CD4-positive, alpha-beta memory T cell (primary cell): ENCODE data around the gene HSD17B12. TPM values are rescaled to one million over a fixed set of nuclear protein-coding genes. Genes with fewer than 3 reads are reported as not detected.
"Not testable (repeated sequence)": the region's sequence is repeated elsewhere in the genome, so short reads cannot be mapped to it uniquely, and the experiment has no call there.

Experiments
- CTCF ChIA-PET: fragments of 350-600 bp; sonication (Branson Sonifier 250); formaldehyde crosslinking; loops from one replicate; lab custom pipeline; 2021; ENCODE audit warnings: inconsistent platforms; ENCODE audit not compliant: partially characterized antibody; lab: Charles Lee
- POLR2A ChIA-PET: fragments of 350-600 bp; sonication (Branson Sonifier 250); formaldehyde crosslinking; loops from one replicate; lab custom pipeline; 2021; ENCODE audit not compliant: partially characterized antibody; lab: Charles Lee
- DNase-seq, 5 donors: peaks; one replicate each; pipeline versions ENCODE4 v3.0.0 to v3.0.0-alpha.2; 2020 to 2022; ENCODE audit warnings: mixed read lengths in 1 of 5
- H3K27ac ChIP-seq: one replicate; pipeline ENCODE4 v1.7.0; 2013; ENCODE audit warnings: low read depth, low read length
- H3K27me3 ChIP-seq: 2 replicates; pipeline ENCODE4 v1.7.0; 2013; ENCODE audit warnings: mild to moderate bottlenecking, low read length, moderate library complexity; ENCODE audit not compliant: insufficient read depth
- H3K36me3 ChIP-seq: 2 replicates; pipeline ENCODE4 v1.7.0; 2013; ENCODE audit warnings: mild to moderate bottlenecking, low read length, moderate library complexity; ENCODE audit not compliant: insufficient read depth
- H3K4me1 ChIP-seq: 2 replicates; pipeline ENCODE4 v1.7.0; 2013; ENCODE audit warnings: mild to moderate bottlenecking, low read length, moderate library complexity; ENCODE audit not compliant: insufficient read depth
- H3K4me3 ChIP-seq, 2 donors: one replicate each; pipeline ENCODE4 v1.7.0; 2013; ENCODE audit warnings: low read length in 2 of 2, mild to moderate bottlenecking in 1 of 2
- H3K9me3 ChIP-seq, 2 donors: one replicate each; pipeline ENCODE4 v1.7.0; 2013; ENCODE audit warnings: low read length in 2 of 2, control low read depth in 1 of 2; ENCODE audit not compliant: control insufficient read depth in 1 of 2
- H3K27ac Mint-ChIP-seq, 7 donors: one replicate each; pipeline ENCODE4 v1.8.0; 2020 to 2021; ENCODE audit warnings: mixed read lengths in 7 of 7, mild to moderate bottlenecking in 6 of 7, inconsistent platforms in 3 of 7, moderate library complexity in 3 of 7
- H3K27me3 Mint-ChIP-seq, 2 donors: one replicate each; pipeline ENCODE4 v1.8.0; 2020 to 2021; ENCODE audit warnings: mixed read lengths in 2 of 2
- H3K36me3 Mint-ChIP-seq, 2 donors: one replicate each; pipeline ENCODE4 v1.8.0; 2020 to 2021; ENCODE audit warnings: mixed read lengths in 2 of 2, inconsistent platforms in 1 of 2, mild to moderate bottlenecking in 1 of 2
- H3K4me1 Mint-ChIP-seq, 4 donors: one replicate each; pipeline ENCODE4 v1.8.0; 2020 to 2021; ENCODE audit warnings: mixed read lengths in 4 of 4, mild to moderate bottlenecking in 1 of 4
- H3K4me3 Mint-ChIP-seq, 8 donors: one replicate each; pipeline ENCODE4 v1.8.0; 2020 to 2021; ENCODE audit warnings: mixed read lengths in 8 of 8, mild to moderate bottlenecking in 7 of 8, moderate library complexity in 6 of 8, inconsistent platforms in 3 of 8
- H3K9me3 Mint-ChIP-seq, 8 donors: one replicate each; pipeline ENCODE4 v1.8.0; 2020 to 2021; ENCODE audit warnings: mixed read lengths in 8 of 8, mild to moderate bottlenecking in 5 of 8, inconsistent platforms in 3 of 8, moderate library complexity in 1 of 8
- intact Hi-C: fragments of 100-400 bp; cut with micrococcal nuclease; formaldehyde crosslinking; loops from one replicate; pipeline ENCODE4 v1.15.1; 2023
- polyA plus RNA-seq, 2 donors: library from polyadenylated mRNA; unstranded; fragments of 300-500 nt; fragmentation: Illumina TruSeq; gene quantifications; one replicate each; pipeline ENCODE4 v1.2.3, GENCODE V29; 2021
- total RNA-seq, 2 experiments: library from RNA; stranded (reverse); gene quantifications; one replicate each; pipeline ENCODE4 v1.2.3, GENCODE V29; 2021

HSD17B12 gene
- total and polyA plus RNA-seq, 4 experiments from 2014 or later: 14.0 to 39.0 (median 18.9) TPM

DNA sequence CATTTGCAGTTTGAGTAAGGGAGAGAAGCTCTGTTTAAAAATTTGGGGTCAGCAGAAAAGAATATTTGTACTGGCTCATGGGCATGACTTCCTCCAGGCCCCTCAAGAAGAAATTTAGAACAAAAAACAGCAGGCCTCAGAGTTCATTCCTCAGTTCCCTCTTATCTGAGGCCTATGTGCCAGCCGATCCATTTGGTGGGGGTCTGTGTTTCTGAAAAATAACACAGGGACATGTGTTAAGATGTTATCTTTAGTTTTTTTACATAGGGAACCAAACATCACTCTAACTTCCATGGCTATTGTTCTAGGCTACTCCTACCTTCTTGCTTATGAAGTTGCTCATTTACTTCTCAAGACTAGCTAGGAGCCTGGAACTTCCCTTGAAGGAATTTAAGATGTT is 16.2 kb upstream of the HSD17B12 start:
- H3K4me3 ChIP-seq: no peak overlapping the region
- H3K36me3 Mint-ChIP-seq: no peaks in the 10 kb centered on the region
- POLR2A ChIA-PET: no interaction called here
- no peak for DNase-seq
- no peak overlapping the region for H3K4me3 Mint-ChIP-seq
- H3K9me3 ChIP-seq: no peaks in the 10 kb centered on the region
- H3K4me1 ChIP-seq: no peaks in the 10 kb centered on the region
- CTCF ChIA-PET: no interaction called here
- no peak overlapping the region for H3K27ac ChIP-seq
- H3K27me3 ChIP-seq: no peaks in the 10 kb centered on the region
- no peaks in the 10 kb centered on the region for H3K4me1 Mint-ChIP-seq
- H3K27me3 Mint-ChIP-seq: peaks cover 13 to 29% of the 10 kb centered on the region in 2 donors
- H3K9me3 Mint-ChIP-seq: no peaks in the 10 kb centered on the region
- intact Hi-C loops: no loop called here
- no peaks in the 10 kb centered on the region for H3K36me3 ChIP-seq
- no peak overlapping the region for H3K27ac Mint-ChIP-seq

DNA sequence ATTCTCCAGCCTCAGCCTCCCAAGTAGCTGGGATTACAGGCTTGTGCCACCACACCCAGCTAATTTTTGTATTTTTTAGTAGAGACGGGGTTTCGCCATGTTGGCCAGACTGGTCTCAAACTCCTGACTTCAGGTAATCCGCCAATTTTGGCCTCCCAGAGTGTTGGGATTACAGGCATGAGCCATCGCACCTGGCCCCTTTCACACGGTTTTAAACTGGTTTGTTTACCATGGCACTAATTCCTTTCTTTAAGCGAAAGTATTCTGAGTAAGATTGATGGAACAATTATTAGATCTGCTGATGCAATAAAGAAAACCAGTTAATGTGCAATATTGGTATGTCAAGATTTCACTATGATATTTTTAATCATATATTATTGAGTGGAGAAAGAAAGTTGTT is 9.3 kb upstream of the HSD17B12 start:
- H3K27me3 Mint-ChIP-seq: peaks cover 11 to 14% of the 10 kb centered on the region in 2 donors
- H3K4me1 Mint-ChIP-seq, H3K4me3 Mint-ChIP-seq, H3K27me3 ChIP-seq, intact Hi-C loops, H3K27ac Mint-ChIP-seq, DNase-seq, H3K36me3 Mint-ChIP-seq, H3K9me3 Mint-ChIP-seq, H3K36me3 ChIP-seq, H3K27ac ChIP-seq, H3K4me1 ChIP-seq, H3K9me3 ChIP-seq, H3K4me3 ChIP-seq: not testable (repeated sequence)
- ChIA-PET POLR2A (interaction anchor here (1.3 kb wide), 1 partner anchor 9 kb away, joined by 3 read pairs; the partner anchor contains the start of gene HSD17B12), CTCF (interaction anchor here (2.4 kb wide), 1 partner anchor 9 kb away, joined by 8 read pairs; the partner anchor contains the start of gene HSD17B12)

DNA sequence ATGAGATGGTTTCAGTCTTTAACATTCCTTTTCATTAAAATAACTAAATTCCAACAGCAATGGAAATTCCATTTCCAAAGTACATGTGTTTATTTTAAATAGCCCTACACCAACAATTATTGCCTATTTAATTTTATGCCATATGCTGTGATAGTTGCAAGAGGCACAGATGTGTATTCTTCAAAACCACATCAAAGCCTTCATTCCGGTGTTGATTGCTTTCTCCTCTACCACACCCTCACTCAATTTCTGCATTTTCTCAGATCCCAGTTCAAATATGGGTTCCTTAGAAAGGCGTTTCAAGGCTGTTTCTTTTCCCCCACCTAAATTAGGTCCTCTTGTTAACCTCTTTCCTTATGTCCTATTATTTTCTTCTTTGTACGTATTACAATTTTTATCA is 6.0 kb upstream of the HSD17B12 start:
- intact Hi-C loops: no loop called here
- no peaks in the 10 kb centered on the region for H3K9me3 ChIP-seq
- POLR2A ChIA-PET: no interaction called here
- Mint-ChIP-seq H3K9me3 (peaks cover 0 to 2% (median 0%) of the 10 kb centered on the region in 8 donors), H3K27me3 (peaks cover 3 to 7% of the 10 kb centered on the region in 2 donors), H3K4me1 (peaks cover 0 to 5% (median 2%) of the 10 kb centered on the region in 4 donors), H3K27ac (no peak overlapping the region), H3K4me3 (peak overlapping the region in 1 of 8 donors; percentile 6), H3K36me3 (no peaks in the 10 kb centered on the region)
- H3K36me3 ChIP-seq: no peaks in the 10 kb centered on the region
- H3K27me3 ChIP-seq: no peaks in the 10 kb centered on the region
- no peak overlapping the region for H3K4me3 ChIP-seq
- no peaks in the 10 kb centered on the region for H3K4me1 ChIP-seq
- H3K27ac ChIP-seq: no peak overlapping the region
- CTCF ChIA-PET: no interaction called here
- no peak for DNase-seq

DNA sequence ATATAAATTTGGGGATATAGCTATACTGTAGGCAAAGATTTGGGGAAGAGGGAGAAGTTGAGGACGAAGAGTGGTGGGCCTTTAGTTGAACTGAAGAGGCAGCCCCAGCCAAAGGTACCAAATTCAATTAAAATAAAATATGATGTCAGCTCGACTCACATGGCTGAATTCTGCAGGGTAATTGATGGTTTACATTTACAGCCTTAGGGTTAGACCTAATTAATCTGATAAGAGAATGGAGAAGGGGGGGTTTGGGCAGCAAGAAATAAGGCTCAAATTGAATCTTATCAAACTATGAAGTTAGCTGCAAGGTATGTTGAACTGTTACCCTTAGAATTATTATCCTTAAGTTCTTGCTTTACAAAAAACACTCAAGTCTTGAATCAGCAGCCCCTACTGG is 3.6 kb upstream of the HSD17B12 start:
- Mint-ChIP-seq H3K27me3 (peaks cover 0 to 5% of the 10 kb centered on the region in 2 donors), H3K27ac (no peak overlapping the region), H3K36me3 (peaks cover 0 to 9% of the 10 kb centered on the region in 2 donors), H3K4me1 (peaks cover 10 to 27% (median 16%) of the 10 kb centered on the region in 4 donors), H3K4me3 (no peak overlapping the region), H3K9me3 (peaks cover 0 to 2% (median 0%) of the 10 kb centered on the region in 8 donors)
- Histone ChIP-seq H3K27ac (no peak overlapping the region), H3K4me3 (no peak overlapping the region), H3K27me3 (no peaks in the 10 kb centered on the region), H3K36me3 (no peaks in the 10 kb centered on the region), H3K4me1 (peaks cover 8% of the 10 kb centered on the region), H3K9me3 (no peaks in the 10 kb centered on the region)
- intact Hi-C loops: no loop called here
- ChIA-PET CTCF (no interaction called here), POLR2A (no interaction called here)
- no peak for DNase-seq

DNA sequence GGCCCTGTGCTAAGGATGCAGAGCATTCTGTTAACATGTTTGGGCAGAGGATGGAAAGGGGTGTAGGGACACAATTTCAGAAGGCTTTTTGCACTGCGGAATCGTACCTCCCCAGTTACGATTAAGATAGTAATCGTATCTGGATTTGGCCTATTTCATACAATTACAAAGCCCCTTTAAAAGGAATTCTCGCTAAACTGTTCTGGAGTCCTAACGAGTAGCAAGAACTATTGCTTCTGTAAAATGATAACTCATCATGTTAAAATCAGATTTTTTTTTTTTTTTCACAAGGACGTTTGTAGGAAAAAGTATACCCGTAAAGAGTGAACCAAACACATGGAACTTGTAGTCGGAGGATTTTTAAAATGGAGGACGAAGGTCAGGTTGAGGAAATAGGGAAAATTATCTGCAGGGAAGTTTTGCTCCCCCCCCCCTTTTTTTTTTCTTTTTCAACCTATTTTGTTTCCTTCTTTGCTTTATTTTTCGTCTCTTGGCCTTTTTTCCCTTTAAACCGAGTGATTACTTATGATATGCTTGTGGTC is 934 bp downstream of the HSD17B12 start:
- Mint-ChIP-seq H3K36me3 (peaks cover 19 to 20% of the 10 kb centered on the region in 2 donors), H3K4me1 (peaks cover 17 to 35% (median 22%) of the 10 kb centered on the region in 4 donors), H3K27ac (peak overlapping the region; percentile 90 to 99 (median 98)), H3K9me3 (peaks cover 0 to 2% (median 0%) of the 10 kb centered on the region in 8 donors), H3K4me3 (peak overlapping the region; percentile 88 to 96 (median 93)), H3K27me3 (no peaks in the 10 kb centered on the region)
- Histone ChIP-seq H3K36me3 (no peaks in the 10 kb centered on the region), H3K4me3 (peak overlapping the region in 1 of 2 donors; percentile 65), H3K9me3 (no peaks in the 10 kb centered on the region), H3K4me1 (peaks cover 12% of the 10 kb centered on the region), H3K27ac (peak overlapping the region; percentile 87), H3K27me3 (no peaks in the 10 kb centered on the region)
- POLR2A ChIA-PET: interaction anchor here (1.1 to 1.9 kb wide), 3 partner anchors 39 to 385 kb away, joined by 3 to 21 read pairs (median 4); partner anchors contain the start of genes ACCS and TTC17
- no peak for DNase-seq
- CTCF ChIA-PET: no interaction called here
- intact Hi-C loops: loop anchor here (2.0 to 5.0 kb wide), 3 partner anchors 186 to 323 kb away; partner anchors contain the start of genes ALKBH3 and TTC17

DNA sequence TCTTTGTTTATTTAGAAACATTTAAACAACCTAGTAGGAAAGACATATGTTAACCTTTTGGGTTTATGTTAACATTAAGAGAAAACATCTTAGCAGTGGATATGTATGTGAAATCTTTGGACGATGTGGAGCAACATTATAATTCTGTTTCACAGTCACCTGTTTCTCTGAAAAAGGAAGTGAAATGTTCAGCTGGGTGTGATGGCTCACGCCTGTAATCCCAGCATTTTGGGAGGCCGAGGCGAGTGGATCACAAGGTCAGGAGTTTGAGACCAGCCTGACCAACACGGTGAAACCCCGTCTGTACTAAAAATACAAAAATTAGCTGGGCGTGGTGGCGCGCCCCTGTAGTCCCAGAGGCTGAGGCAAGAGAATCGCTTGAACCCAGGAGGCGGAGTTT is 1.5 kb downstream of the HSD17B12 start:
- H3K4me3 ChIP-seq, CTCF ChIA-PET, H3K27me3 ChIP-seq, H3K9me3 Mint-ChIP-seq, POLR2A ChIA-PET, H3K27me3 Mint-ChIP-seq, H3K36me3 ChIP-seq, DNase-seq, H3K9me3 ChIP-seq: not testable (repeated sequence)
- Mint-ChIP-seq H3K27ac (peak overlapping the region in 6 of 7 donors; percentile 79 to 99 (median 98)), H3K4me1 (peaks cover 17 to 36% (median 23%) of the 10 kb centered on the region in 4 donors), H3K36me3 (peaks cover 19 to 21% of the 10 kb centered on the region in 2 donors), H3K4me3 (peak overlapping the region; percentile 68 to 96 (median 92))
- intact Hi-C loops: loop anchor here (5.0 kb wide), 1 partner anchor 185 kb away; no protein-coding TSS in a partner anchor
- Histone ChIP-seq H3K4me1 (peaks cover 12% of the 10 kb centered on the region), H3K27ac (peak overlapping the region; percentile 87)

DNA sequence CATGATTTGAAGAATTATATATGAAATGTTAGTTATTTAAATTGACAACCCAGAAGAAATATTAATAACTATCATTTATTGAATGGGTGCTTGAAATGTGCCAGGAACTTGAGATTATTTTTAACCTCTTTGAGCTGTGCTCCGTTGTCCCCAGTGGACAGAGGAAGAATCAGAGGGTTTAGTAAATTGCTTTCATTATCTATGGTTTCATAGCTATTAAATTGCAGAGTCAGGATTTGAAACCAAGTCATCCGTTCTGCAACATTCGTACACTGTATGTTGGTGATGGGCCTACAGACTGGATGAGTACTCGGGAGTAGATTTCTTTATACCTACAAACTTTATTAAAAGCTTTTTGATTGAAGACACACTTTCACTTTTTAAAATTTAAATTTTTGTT is 4.9 kb downstream of the HSD17B12 start:
- no peaks in the 10 kb centered on the region for H3K36me3 ChIP-seq
- ChIA-PET CTCF (no interaction called here), POLR2A (no interaction called here)
- Mint-ChIP-seq H3K27me3 (no peaks in the 10 kb centered on the region), H3K27ac (no peak overlapping the region), H3K36me3 (peaks cover 22 to 26% of the 10 kb centered on the region in 2 donors), H3K4me1 (peaks cover 17 to 29% (median 26%) of the 10 kb centered on the region in 4 donors), H3K4me3 (no peak overlapping the region), H3K9me3 (no peaks in the 10 kb centered on the region)
- no peaks in the 10 kb centered on the region for H3K9me3 ChIP-seq
- no peaks in the 10 kb centered on the region for H3K27me3 ChIP-seq
- intact Hi-C loops: no loop called here
- peaks cover 12% of the 10 kb centered on the region for H3K4me1 ChIP-seq
- H3K4me3 ChIP-seq: no peak overlapping the region
- no peak overlapping the region for H3K27ac ChIP-seq
- no peak for DNase-seq
